GM19238 (cell line): Measurements from ENCODE around the gene DOK1.

Source experiments
- DNase-seq: peaks from one replicate; pipeline ENCODE4 v3.0.0; 2011; ENCODE audit warnings: low spot score; ENCODE audit not compliant: insufficient read length

DOK1 gene

DNA sequence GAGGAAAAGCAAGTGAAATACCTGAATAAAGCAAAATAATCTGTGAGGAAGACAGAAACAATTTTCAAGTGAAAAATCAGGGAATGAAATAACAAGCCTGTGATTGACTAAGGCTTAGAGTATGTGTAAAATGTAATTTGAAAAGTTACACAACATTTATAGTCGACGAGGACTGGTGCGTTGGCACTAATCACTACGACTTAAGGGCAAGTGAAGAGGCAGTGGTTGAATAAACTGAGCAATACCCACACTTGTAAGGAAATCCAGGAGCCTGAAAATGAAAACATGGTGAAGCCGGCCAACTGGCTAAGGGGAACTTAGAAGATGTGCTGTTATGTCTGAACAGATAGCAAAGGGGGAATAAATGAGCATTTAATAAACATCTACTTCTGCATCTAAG lies 13.4 kb downstream of the DOK1 start:
- DNase-seq = no peak

DNA sequence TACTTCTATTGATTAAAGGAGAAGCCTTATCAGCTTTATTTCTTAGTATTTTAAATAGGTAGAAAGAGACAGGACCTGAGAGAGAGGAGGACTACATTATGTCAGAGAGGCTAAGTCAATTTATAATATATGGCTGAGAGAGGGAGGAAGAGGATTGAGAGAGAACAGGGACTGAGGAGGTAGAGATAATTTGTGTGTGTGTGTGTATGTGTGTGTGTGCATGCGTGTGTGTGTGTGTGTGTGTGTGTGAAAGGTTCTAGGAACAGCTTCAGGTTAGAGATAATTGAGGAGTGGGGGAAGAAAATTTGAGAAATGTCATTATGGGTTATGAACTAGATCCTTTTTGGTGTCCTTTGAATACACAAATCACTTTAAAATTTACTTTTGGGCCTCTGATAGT lies 15.2 kb downstream of the DOK1 start:
- DNase-seq = no peak

DNA sequence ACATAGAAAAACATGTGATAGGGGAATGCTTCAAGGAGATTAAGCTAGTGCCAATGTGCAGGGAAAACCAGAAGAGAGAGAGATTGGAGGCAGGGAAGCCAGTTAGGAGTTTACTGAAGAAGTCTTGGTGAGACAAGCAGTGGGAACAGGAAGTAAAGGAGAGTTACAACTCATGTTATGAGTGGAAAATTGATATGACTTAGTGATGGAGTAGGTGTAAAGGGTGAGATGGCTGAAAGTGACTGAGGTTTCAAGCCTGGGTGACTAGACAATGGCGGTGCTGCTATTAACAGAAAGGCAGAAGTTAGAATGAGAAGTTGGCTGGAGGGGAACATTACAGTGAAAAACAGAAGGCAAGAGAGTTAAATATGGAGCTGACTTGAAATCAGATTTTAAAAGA lies 16.5 kb downstream of the DOK1 start:
- no peak for DNase-seq

DNA sequence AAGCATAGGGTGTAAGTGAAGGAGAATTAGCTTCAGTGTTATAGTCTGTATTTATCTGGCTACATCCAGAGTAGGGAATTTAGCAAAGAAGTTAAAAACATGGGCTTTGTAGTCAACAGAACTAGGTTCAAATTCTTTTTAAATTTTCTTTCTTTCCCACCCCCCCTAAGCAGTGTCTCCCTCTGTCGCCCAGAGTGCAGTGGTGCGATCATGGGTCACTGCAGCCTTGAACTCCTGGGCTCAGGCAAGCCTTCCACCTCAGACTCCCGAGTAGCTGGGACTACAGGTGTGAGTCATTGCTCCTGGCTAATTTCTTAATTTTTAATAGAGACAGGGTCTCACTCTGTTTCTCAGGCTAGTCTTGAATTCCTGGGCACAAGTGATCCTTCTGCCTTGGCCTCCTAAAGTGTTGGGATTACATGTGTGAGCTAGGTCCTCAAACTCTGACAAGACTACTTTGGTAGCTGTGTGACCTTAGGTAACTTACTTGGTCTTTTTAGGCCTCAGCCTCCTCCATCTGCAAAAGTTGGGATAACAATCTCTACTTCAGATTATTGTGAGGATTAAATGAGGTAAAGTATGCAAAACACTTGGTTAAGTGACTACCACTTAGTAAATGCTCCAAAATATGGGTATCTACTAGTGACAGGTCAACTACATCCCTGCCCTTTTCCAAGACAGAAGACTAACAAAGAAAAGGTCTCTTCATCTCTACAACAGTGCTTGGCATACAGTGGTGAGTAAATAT lies 17.8 kb downstream of the DOK1 start:
- DNase-seq = no peak

DNA sequence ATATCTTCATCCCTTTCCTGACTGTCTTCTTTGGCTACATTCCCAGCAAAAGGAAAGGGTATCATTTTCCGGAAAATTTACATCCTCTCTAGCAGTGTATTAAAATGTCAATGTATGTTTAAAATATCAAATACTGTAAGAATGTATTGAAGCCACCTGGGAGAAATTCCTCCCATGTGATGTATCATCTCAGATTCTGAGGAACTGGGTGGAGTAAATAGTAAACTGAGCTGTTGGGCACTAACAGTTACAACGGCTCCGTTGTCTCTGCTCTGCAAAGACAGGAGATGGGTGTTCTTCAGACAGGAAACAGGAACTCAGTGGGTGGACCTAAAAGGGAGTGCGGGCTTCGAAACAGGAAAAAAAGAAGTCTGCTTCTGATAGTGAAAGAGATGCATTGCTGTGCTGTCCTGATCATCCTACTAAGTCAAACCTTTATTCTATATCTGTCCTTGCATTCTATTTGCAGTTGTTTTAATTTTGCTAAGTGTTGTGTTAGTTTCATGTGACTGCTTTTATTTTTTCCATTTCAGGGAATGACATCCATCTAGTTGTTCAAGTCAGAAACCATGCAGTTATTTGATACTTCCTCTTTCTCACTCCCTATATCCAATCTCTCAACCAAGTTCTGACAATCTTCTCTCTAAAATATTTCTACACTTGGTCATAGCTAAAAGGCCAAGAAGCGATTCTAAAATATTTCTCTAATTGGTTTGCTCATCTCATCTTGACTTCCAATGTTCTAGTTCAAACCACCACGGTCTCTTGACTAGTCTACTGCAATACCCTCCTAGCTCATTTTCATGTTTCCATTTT lies 19.4 kb downstream of the DOK1 start:
- DNase-seq = no peak

DNA sequence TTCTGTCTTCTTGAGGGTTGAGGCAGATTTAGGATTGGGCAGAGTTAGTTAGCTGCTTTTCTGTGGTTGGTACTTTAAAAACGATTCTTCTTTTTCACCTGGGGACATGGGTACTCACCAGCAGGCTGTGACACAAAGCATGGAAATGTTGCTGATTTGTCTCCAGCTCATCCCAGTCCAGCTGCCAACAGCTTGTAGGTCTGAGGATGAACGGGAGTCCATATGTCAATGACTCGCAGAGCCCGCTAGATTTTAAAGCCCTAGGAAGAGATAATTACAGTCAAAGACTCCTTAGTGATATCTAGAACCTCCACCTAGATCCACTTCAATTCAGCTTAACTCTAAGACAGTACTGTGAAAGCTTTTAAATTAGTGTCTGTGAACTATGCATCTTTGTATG lies 20.8 kb downstream of the DOK1 start:
- DNase-seq = no peak

DNA sequence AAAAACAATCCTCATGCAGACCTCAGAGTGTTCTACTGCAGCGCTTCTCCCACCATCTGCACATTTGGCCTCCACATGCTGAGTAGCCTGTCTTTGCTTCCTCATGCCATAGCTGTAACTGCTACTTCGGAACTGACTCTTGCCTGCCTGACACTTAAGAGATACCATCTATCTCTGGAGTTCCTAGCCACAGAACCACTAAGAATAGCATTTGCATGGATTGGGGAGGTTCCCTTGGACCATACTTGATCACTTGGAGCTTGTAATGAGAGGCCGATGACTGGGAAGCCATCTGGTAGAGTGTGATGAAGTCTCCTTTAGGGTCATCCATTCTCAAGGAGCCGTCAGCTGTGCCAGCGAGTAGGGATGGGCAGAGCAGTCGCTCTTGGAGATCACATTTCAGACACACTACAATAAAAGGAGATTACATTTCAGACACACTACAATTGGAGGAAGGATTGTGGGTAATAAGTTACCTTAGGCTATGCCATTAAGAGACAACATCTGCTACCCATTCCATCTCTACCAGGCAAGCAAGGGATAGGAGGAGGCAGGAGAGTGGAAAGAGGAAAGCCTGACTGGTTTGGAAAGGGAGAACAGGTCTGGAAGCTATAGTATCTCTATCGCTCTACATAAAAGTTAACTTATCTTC lies 21.8 kb downstream of the DOK1 start:
- DNase-seq = no peak

DNA sequence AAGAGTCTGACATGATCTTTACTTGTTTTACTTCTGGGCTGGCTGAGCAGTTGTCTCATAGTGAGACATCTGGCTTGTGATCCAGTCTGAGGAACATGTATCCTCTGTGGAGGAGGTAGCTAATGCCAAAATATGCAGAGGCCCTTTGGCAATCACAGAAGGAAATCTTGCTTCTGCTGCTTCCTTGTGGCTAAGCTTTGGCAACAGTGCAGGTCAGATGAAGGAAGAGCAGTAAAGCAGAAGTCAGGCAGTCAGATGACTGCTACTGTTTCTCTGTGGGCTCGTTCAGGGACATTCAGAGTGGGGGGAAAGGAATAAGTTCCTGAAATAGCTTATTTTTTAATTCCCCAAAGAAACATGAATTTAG lies 22.3 kb downstream of the DOK1 start:
- DNase-seq = no peak

DNA sequence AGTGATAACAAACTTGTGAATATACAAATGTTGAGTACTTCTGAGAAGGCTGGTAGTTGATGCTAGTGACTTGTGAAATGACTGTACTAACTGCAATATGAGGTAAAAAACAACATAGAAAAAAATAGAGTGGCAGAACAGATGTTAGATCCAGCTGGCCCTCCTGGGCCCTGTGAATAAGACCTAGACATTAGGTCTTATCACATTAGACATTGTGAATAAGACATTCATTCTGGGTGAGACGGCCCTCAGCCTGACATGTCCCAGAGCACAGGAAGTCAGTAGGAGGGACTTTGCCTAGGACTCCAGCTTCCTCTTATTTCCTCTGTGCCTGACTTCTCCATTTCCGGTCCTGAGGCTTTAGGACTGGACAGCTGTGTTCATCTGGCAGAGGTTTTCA lies 22.9 kb downstream of the DOK1 start:
- DNase-seq = no peak

DNA sequence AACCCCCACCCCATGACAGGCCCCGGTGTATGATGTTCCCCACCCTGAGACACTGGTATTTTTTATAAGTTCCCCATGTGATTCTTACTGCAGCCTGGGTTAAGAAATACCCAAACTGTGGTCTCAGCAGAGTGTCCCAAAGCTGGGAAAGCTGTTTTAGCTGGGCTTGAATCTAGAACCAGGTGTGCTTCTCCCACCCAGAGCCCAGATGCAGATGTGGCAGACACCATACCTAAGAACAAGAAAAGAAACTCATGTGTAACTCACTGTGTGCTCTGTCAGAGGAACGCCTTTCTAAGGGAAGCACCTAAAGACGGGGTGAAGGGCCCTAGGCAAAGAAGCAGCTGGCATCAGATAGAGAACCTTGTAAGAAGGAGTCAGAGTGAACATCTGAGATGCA lies 23.9 kb downstream of the DOK1 start:
- DNase-seq = no peak

DNA sequence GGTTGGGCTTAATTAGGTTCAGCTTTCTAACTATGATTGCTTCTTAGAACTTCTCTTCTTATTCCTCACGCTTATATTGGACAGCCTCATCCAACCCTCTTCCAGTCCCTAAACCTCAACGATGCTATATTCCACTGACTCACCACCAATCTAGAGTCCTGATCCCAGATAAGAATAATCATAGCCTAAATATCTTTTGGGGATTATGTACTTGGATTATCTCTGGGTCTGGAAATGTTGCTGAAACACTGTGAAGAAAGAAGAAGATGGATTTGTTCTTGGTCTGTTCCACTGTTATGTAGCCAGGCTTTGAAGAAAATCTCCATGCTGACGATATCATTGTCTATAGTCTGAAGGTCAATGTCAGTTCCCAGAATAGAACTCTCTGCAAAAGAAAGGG lies 26.9 kb downstream of the DOK1 start:
- no peak for DNase-seq

DNA sequence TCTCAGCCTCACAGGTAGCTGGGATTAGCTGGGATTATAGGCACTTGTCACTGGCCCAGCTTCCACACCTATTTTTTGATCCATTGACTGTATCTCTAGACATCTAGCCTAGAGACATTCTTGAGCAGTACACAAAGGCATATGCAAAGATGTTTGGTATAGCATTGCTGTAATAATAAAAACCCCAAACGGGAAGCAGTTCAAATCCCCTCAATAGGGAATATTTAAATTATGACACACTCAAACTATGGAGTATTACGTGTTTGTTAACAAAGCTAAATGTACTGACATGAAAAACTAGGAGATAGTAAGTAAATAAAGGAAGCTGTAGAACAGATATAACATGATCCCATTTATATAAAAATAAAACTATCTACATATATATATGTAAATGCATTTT lies 27.7 kb downstream of the DOK1 start:
- no peak for DNase-seq

DNA sequence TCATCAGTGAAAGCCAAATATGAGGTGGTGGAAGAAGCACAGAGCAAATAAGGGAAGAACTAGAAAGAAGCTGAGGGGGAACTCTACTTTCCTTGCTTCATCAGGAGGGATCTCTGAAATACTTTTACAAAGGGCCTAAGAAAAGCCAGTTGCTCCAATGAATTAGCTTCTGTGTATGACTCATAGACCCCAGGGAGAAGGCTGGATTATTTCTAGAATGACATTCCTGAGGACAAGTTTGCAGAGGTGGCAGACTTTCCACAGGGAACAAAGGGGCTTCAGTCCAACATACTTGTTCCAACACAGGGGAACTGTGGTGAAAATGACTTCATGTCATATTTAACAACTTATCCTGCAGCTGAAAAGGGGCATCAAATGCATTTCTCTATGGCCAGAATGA lies 29.0 kb downstream of the DOK1 start:
- DNase-seq = no peak

DNA sequence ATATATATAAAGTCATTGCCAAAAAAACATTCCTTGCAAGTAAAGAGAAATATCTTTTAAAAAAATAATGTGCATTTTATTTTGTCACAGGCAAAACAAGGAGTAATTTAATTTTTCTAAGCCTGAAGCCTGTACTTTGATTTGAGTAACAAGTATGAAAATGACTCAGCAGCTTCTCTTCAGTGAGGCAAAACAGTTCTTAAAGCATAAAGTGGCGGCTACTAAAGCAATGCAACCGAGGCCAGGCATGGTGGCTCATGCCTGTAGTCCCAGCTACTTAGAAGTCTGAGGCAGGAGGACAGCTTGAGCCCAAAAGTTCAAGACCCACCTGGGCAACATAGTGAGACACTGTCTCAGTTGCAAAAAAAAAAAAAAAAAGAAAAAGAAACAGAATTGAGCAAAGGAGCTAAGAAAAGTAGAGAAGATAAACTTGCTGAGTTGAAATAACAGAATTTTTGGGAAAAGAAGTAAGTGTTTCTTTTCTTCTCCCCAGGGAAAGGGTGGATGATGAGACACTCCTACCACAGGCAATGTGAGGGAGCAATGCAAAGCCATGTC lies 29.6 kb downstream of the DOK1 start:
- DNase-seq = no peak

DNA sequence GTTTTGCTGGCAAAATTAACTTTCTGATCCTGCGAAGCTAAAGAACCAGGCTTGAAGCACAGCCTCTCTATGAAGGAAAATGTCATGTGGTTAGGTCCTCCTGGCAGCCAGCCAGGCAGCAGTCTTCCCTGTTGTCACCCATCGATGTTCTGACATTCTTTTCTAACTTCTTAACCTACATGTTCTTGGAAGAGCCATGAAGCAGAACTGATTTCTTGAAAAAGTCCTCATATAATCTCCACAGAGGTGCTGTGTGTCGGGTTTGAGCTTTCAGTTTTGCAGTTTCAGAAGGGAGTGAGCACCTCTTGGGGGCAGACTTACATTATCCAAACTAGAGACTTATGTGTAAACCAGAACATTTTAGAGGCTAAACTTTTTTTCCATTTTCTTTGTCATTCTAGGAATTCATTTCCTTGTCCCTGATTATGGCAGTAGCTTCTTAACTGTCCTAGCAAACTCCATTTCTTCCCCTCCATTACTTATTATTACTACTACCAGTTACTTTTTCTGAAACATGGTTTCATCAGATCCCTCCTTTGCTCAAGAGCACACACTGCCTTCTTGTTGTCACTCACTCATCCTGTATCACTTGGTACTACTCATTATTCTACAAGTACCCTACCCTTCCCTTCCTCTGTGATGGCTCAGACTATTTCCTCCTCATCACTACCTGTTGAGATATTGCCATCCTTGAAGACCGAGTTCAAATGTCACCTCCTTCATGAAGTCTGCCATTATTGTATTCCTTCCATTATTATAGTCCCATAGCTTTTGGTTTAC lies 31.1 kb downstream of the DOK1 start:
- no peak for DNase-seq

DNA sequence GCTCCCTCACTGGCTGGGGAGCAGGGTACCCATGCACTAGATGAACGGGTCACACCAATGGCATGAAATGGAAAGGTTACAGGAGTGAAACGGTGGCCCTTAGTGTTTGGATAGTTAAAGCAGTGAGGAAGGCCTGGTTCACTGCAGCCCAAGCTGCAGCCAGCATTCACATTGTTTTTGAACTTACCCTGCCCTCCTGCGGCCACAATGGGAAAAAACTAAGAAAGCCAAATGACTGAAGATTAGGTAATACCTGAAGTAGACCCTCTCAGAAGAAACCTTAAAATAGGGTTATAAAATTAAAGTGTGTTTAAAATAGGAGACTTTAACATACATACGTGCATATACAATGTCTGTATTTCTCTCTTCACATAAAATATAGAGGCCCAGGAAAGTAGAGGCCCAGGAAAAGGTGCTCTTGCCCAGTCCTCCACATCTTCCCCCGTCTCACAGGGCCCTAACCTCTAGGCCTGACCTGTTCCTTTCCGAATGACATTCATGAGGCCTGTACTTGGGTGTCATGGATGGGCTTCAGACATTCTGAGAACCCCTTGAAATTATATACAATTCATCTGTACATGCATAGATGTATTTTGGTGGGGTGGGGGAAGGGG lies 33.3 kb downstream of the DOK1 start:
- DNase-seq = peak; percentile 41

DNA sequence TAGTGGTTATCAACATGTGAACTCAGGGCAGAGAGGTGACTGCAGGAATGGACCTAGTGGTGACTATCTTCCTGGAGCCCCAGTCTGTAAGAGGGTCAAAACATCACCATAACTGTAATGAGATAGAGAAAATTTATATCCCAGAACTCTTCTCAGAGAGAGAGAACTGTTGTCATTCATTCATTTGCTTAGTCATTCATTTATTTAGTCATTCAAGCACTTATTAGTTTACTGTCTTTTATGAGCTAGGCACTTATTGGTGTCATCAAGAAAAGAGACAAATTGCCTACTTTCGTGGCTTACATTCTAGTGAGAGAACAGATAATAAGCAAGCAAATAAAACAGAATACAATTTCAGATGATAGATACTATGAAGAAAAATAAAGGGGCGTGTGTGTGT lies 34.1 kb downstream of the DOK1 start:
- DNase-seq = no peak

DNA sequence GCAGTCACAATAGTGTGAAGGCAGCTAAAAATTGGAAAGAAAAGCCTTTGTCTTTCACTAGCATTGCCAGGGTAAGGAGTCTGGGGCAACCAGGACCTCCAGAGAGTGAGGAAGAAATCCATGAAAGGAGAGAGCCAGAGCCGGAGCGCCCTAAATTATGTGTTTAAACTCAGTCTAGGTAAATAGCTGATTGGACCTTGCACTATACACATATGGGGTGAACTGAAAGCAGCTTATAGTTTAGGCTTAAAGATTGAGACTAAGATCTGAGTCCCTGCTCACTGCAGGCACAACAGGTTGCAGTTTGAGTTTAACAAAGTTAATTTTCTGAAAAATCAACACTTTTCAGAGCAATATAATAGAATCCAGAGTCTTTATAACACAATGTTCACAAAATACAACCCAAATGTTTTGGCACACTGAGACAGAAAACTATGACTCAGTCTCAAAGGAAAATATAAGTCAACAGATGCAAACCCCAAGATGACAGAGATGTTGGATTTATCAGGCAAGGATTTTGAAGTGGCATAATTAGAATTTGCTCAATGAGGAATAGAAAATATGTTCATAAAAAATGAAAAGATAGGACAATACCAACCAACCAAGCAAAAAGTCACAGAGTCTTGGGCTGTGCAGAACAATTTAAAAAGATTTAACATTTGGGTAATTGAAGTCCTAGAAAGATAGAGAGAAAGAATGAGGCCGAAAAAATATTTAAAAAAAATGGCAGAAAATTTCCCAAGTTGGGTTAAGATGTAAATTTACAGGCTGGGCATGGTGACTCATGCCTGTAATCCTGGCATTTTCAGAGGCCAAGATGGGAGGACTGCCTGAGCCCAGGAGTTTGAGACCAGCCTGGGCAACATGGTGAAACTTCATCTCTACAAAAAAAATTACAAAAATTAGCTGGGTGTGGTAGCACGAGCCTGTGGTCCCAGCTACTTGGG lies 39.6 kb downstream of the DOK1 start:
- no peak for DNase-seq

DNA sequence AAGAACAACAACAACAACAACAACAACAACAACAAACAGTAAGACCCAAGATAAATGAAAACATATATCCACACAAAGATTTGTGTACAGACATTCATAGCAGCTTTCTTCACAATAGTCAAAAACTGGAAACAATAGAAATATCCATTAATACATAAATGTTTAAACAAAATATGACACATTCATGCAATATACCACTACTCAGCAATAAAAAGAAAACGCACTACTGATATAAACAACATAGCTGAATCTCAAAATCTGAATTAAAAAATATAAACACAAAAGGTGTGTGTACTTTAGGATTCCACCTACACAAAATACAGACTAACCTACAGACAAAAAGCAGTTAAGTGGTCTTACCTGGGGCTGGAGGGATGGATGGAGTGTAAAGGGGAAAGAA lies 42.1 kb downstream of the DOK1 start:
- DNase-seq = no peak

DNA sequence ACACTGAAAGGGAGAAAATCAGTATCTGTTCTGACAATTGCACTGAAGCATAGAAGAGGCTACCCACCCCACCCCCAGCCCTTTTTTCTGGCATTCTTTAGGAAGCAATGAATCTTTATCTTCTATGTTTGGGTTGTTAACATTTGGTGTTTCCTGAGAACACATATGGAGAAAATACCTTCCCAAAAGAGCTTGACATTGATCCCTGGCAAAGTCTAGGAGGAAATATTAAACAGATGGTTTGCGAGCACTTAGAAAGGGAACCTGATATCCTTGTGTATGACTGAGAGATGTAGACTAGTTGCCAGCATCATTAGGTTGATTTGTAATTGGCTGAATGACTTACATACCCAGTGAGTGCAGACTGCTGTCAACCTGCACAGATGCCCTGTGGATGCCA lies 42.9 kb downstream of the DOK1 start:
- no peak for DNase-seq
